Right ventricle myocardium superior (tissue), 1 donor: ENCODE measurements around the gene FAM210B. TPM values are rescaled to one million over a fixed set of nuclear protein-coding genes. Genes with fewer than 3 reads are reported as not detected.

Source experiments
- ATAC-seq: fragments of 200-7000 bp; cut with Tn5 transposase; one replicate; pipeline ENCODE4 v1.9.1; 2020; ENCODE audit warnings: mild to moderate bottlenecking; ENCODE audit not compliant: poor library complexity
- DNase-seq: peaks from one replicate; pipeline ENCODE4 v3.0.0-alpha.2; 2020
- intact Hi-C: fragments of 100-400 bp; cut with DNase I; formaldehyde crosslinking; loops from one replicate; pipeline ENCODE4 v1.11.2; 2022
- total RNA-seq: library from RNA; stranded (reverse); fragmentation: NEBNext Ultra II Directional; extraction: Animal tissue kit (Norgen Biotek cat#: 25700); gene quantifications from one replicate; pipeline ENCODE4 v1.2.1, GENCODE V29; 2021
- donor health status: DM: no; HTN: yes; CAD: no; lungs with severe emphysema.

Gene FAM210B
- total RNA-seq, 1 donor from 2014 or later, result 61.3 TPM

- intact Hi-C loops, result no loop called here
- ATAC-seq, result no peak
- no peak for DNase-seq
Observed at GRCh38 chr20:56412949-56413348, 54.2 kb downstream of the FAM210B start.

GRCh38 chr20:56414842-56415765 lies 56.3 kb downstream of the FAM210B start:
- intact Hi-C loops, result no loop called here
- no peak for ATAC-seq
- DNase-seq, result no peak

GRCh38 chr20:56417402-56417801 lies 58.6 kb downstream of the FAM210B start:
- DNase-seq (no peak), ATAC-seq (no peak)
- intact Hi-C loops, result no loop called here

- intact Hi-C loops, result no loop called here
Observed at GRCh38 chr20:56417911-56418310, 59.1 kb downstream of the FAM210B start.

More at GRCh38 chr20:56417911-56418310, 59.1 kb downstream of the FAM210B start:
- ATAC-seq, result no peak
- DNase-seq, result no peak

Other genes with a start within 250 kb of the FAM210B start
- not detected for gene MC3R, start 110.2 kb upstream of the FAM210B start, total RNA-seq
- gene AURKA, start 33.2 kb downstream of the FAM210B start, total RNA-seq, result 6.0 TPM
- gene CSTF1, start 33.7 kb downstream of the FAM210B start, total RNA-seq, result 16.8 TPM
- gene CASS4, start 53.3 kb downstream of the FAM210B start, total RNA-seq, result 0.40 TPM
- gene RTF2, start 109.7 kb downstream of the FAM210B start, total RNA-seq, result 78.7 TPM
- not detected for gene FAM209A, start 165.8 kb downstream of the FAM210B start, total RNA-seq
- gene FAM209B, start 174.3 kb downstream of the FAM210B start, total RNA-seq, result 0.35 TPM